ENCODE data around the gene GPR146. TPM values are rescaled to one million over a fixed set of nuclear protein-coding genes. Genes with fewer than 3 reads are reported as not detected.

GPR146 gene
- total RNA-seq, 1 donor from 2014 or later = 40.0 TPM

DNA sequence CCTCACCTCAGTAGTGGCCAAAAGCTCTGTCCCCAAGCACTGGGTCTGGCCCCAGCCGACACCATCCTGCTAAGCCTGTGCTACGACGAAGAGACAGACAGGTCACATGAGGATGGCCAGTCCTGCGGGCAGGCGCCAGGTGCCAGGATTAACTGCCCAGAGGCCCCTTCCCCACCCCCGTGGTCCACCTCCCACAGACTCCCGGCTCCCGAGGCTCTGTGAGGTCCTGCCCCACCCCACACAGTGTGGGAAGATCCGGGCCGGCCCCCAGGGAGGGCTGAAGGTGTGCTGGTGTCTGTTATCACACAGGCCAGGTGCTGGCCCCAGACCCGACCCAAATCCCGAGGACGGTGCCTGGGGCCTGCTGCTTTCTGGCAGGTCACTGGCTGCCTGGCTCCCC, 34.1 kb upstream of the GPR146 start:
- Histone ChIP-seq H3K4me3 (no peak overlapping the region), H3K27ac (no peak overlapping the region), H3K4me1 (no peaks in the 10 kb centered on the region), H3K9me3 (no peaks in the 10 kb centered on the region), H3K36me3 (peaks cover 18% of the 10 kb centered on the region), H3K27me3 (no peaks in the 10 kb centered on the region)
- ATAC-seq = no peak
- intact Hi-C loops (cut with DNase I) = no loop called here
- DNase-seq = no peak
- TF ChIP-seq CTCF (IDR thresholded peaks at IDR 0.05) = no peak

GRCh38 chr7:1011297-1012003, 32.9 kb upstream of the GPR146 start:
- intact Hi-C loops (cut with DNase I) = no loop called here
- TF ChIP-seq CTCF (IDR thresholded peaks at IDR 0.05) = no peak
- peaks cover 18% of the 10 kb centered on the region for H3K36me3 ChIP-seq
- H3K27ac ChIP-seq = no peak overlapping the region
- no peak overlapping the region for H3K4me3 ChIP-seq
- H3K4me1 ChIP-seq = no peaks in the 10 kb centered on the region
- ATAC-seq (no peak), DNase-seq (no peak)
- H3K27me3 ChIP-seq = no peaks in the 10 kb centered on the region
- H3K9me3 ChIP-seq = no peaks in the 10 kb centered on the region

GRCh38 chr7:1012004-1012715, 32.2 kb upstream of the GPR146 start:
- H3K9me3 ChIP-seq = no peaks in the 10 kb centered on the region
- DNase-seq = no peak
- intact Hi-C loops (cut with DNase I) = no loop called here
- H3K4me3 ChIP-seq = no peak overlapping the region
- no peak for ATAC-seq
- no peaks in the 10 kb centered on the region for H3K4me1 ChIP-seq
- H3K27ac ChIP-seq = no peak overlapping the region
- H3K36me3 ChIP-seq = peaks cover 17% of the 10 kb centered on the region
- H3K27me3 ChIP-seq = no peaks in the 10 kb centered on the region
- no peak for TF ChIP-seq CTCF (IDR thresholded peaks at IDR 0.05)

- Histone ChIP-seq H3K4me1 (no peaks in the 10 kb centered on the region), H3K27me3 (no peaks in the 10 kb centered on the region), H3K4me3 (no peak overlapping the region), H3K36me3 (peaks cover 11% of the 10 kb centered on the region), H3K9me3 (no peaks in the 10 kb centered on the region), H3K27ac (no peak overlapping the region)
- intact Hi-C loops (cut with DNase I) = no loop called here
- no peak for DNase-seq
- no peak for ATAC-seq
- no peak for TF ChIP-seq CTCF (IDR thresholded peaks at IDR 0.05)
Measured at GRCh38 chr7:1012716-1013095, 31.6 kb upstream of the GPR146 start.

GRCh38 chr7:1013581-1013980, 30.8 kb upstream of the GPR146 start:
- Histone ChIP-seq H3K4me3 (no peak overlapping the region), H3K9me3 (no peaks in the 10 kb centered on the region), H3K36me3 (peaks cover 14% of the 10 kb centered on the region), H3K4me1 (no peaks in the 10 kb centered on the region), H3K27me3 (no peaks in the 10 kb centered on the region), H3K27ac (no peak overlapping the region)
- DNase-seq (no peak), ATAC-seq (no peak)
- no peak for TF ChIP-seq CTCF (IDR thresholded peaks at IDR 0.05)
- intact Hi-C loops (cut with DNase I) = no loop called here
